ENCODE measurements around the gene MCTP1.

The MCTP1 gene

GRCh38 chr5:94761055-94761454, 523.8 kb downstream of the MCTP1 start:
- TF ChIP-seq YY1 (IDR thresholded peaks at IDR 0.05; ENCODE audit: low read depth), result no peak
- TF ChIP-seq CREB1 (IDR thresholded peaks at IDR 0.05; ENCODE audit: low read depth), result no peak
- no peak for TF ChIP-seq EGR1 (IDR thresholded peaks at IDR 0.05)
- TF ChIP-seq TCF12 (IDR thresholded peaks at IDR 0.05; ENCODE audit: low read depth), result no peak
- TF ChIP-seq RAD21 (IDR thresholded peaks at IDR 0.05; ENCODE audit: low read depth), result no peak
- TF ChIP-seq REST (IDR thresholded peaks at IDR 0.05; ENCODE audit: low read depth), result no peak
- TF ChIP-seq CEBPB (IDR thresholded peaks at IDR 0.05), result no peak
- TF ChIP-seq FOXM1 (IDR thresholded peaks at IDR 0.05; ENCODE audit: borderline replicate concordance, low read depth), result no peak
- TF ChIP-seq USF1 (IDR thresholded peaks at IDR 0.05), result no peak
- no peak for TF ChIP-seq TAF1 (IDR thresholded peaks at IDR 0.05; ENCODE audit: low read depth)
- TF ChIP-seq NFIC (IDR thresholded peaks at IDR 0.05), result no peak
- TF ChIP-seq EP300 (IDR thresholded peaks at IDR 0.05; ENCODE audit: borderline replicate concordance), result no peak
- no peak for TF ChIP-seq MAX (IDR thresholded peaks at IDR 0.05)
- no peak for TF ChIP-seq TEAD4 (IDR thresholded peaks at IDR 0.05)
- TF ChIP-seq ZBTB7A (IDR thresholded peaks at IDR 0.05; ENCODE audit: low read depth), result no peak

GRCh38 chr5:94759961-94760360, 524.9 kb downstream of the MCTP1 start:
- TF ChIP-seq REST (IDR thresholded peaks at IDR 0.05; ENCODE audit: low read depth), result no peak
- no peak for TF ChIP-seq CEBPB (IDR thresholded peaks at IDR 0.05)
- no peak for TF ChIP-seq TEAD4 (IDR thresholded peaks at IDR 0.05)
- no peak for TF ChIP-seq MAX (IDR thresholded peaks at IDR 0.05)
- no peak for TF ChIP-seq YY1 (IDR thresholded peaks at IDR 0.05; ENCODE audit: low read depth)
- TF ChIP-seq EGR1 (IDR thresholded peaks at IDR 0.05), result no peak
- no peak for TF ChIP-seq EP300 (IDR thresholded peaks at IDR 0.05; ENCODE audit: borderline replicate concordance)
- TF ChIP-seq CREB1 (IDR thresholded peaks at IDR 0.05; ENCODE audit: low read depth), result no peak
- no peak for TF ChIP-seq ZBTB7A (IDR thresholded peaks at IDR 0.05; ENCODE audit: low read depth)
- no peak for TF ChIP-seq TAF1 (IDR thresholded peaks at IDR 0.05; ENCODE audit: low read depth)
- TF ChIP-seq USF1 (IDR thresholded peaks at IDR 0.05), result no peak

GRCh38 chr5:94759022-94759421, 525.9 kb downstream of the MCTP1 start:
- no peak for TF ChIP-seq CEBPB (IDR thresholded peaks at IDR 0.05)
- TF ChIP-seq YY1 (IDR thresholded peaks at IDR 0.05; ENCODE audit: low read depth), result no peak
- no peak for TF ChIP-seq EGR1 (IDR thresholded peaks at IDR 0.05)
- TF ChIP-seq TCF12 (IDR thresholded peaks at IDR 0.05; ENCODE audit: low read depth), result no peak
- no peak for TF ChIP-seq NFIC (IDR thresholded peaks at IDR 0.05)
- TF ChIP-seq USF1 (IDR thresholded peaks at IDR 0.05), result no peak
- no peak for TF ChIP-seq REST (IDR thresholded peaks at IDR 0.05; ENCODE audit: low read depth)
- no peak for TF ChIP-seq FOXM1 (IDR thresholded peaks at IDR 0.05; ENCODE audit: borderline replicate concordance, low read depth)
- TF ChIP-seq EP300 (IDR thresholded peaks at IDR 0.05; ENCODE audit: borderline replicate concordance), result no peak
- TF ChIP-seq ZBTB7A (IDR thresholded peaks at IDR 0.05; ENCODE audit: low read depth), result no peak
- TF ChIP-seq MAX (IDR thresholded peaks at IDR 0.05), result no peak
- TF ChIP-seq RAD21 (IDR thresholded peaks at IDR 0.05; ENCODE audit: low read depth), result no peak

GRCh38 chr5:94754824-94755223, 530.1 kb downstream of the MCTP1 start:
- no peak for TF ChIP-seq NFIC (IDR thresholded peaks at IDR 0.05)
- no peak for TF ChIP-seq ZBTB7A (IDR thresholded peaks at IDR 0.05; ENCODE audit: low read depth)
- no peak for TF ChIP-seq MAX (IDR thresholded peaks at IDR 0.05)
- TF ChIP-seq EGR1 (IDR thresholded peaks at IDR 0.05), result no peak
- no peak for TF ChIP-seq CREB1 (IDR thresholded peaks at IDR 0.05; ENCODE audit: low read depth)
- no peak for TF ChIP-seq EP300 (IDR thresholded peaks at IDR 0.05; ENCODE audit: borderline replicate concordance)
- no peak for TF ChIP-seq CEBPB (IDR thresholded peaks at IDR 0.05)
- no peak for TF ChIP-seq RAD21 (IDR thresholded peaks at IDR 0.05; ENCODE audit: low read depth)
- no peak for TF ChIP-seq USF1 (IDR thresholded peaks at IDR 0.05)
- TF ChIP-seq TEAD4 (IDR thresholded peaks at IDR 0.05), result no peak
- TF ChIP-seq TCF12 (IDR thresholded peaks at IDR 0.05; ENCODE audit: low read depth), result no peak
- TF ChIP-seq REST (IDR thresholded peaks at IDR 0.05; ENCODE audit: low read depth), result no peak
- TF ChIP-seq FOXM1 (IDR thresholded peaks at IDR 0.05; ENCODE audit: borderline replicate concordance, low read depth), result no peak
- TF ChIP-seq YY1 (IDR thresholded peaks at IDR 0.05; ENCODE audit: low read depth), result no peak
- TF ChIP-seq TAF1 (IDR thresholded peaks at IDR 0.05; ENCODE audit: low read depth), result no peak
